Esophagus squamous epithelium (tissue), 5 donors: ENCODE results near the gene PPP2R5A. TPM values are rescaled to one million over a fixed set of nuclear protein-coding genes. Genes with fewer than 3 reads are reported as not detected.

Experiments used
- DNase-seq: peaks from one replicate; lab custom pipeline; 2025; lab: John Stamatoyannopoulos, UW
- H3K27ac ChIP-seq, 4 donors: fragments of 200-600 bp; sonication (generic); one replicate each; pipeline ENCODE4 v1.5.1; 2016 to 2019; ENCODE audit warnings: mild to moderate bottlenecking in 1 of 4
- H3K27me3 ChIP-seq, 4 donors: fragments of 200-600 bp; sonication (generic); 1 replicate in 3 of 4; 2 replicates in 1 of 4; pipeline versions ENCODE4 v1.5.1 to v1.6.0; 2017 to 2021; ENCODE audit warnings: antibody characterized with exemption in 1 of 4
- H3K36me3 ChIP-seq, 3 donors: fragments of 200-600 bp; sonication (generic); one replicate each; pipeline ENCODE4 v1.5.1; 2016 to 2019
- H3K4me1 ChIP-seq, 3 donors: fragments of 200-600 bp; sonication (generic); one replicate each; pipeline ENCODE4 v1.5.1; 2017 to 2019
- H3K4me3 ChIP-seq, 4 donors: fragments of 200-600 bp; sonication (generic); 1 replicate in 3 of 4; 2 replicates in 1 of 4; pipeline ENCODE4 v1.5.1; 2016 to 2019; ENCODE audit warnings: mild to moderate bottlenecking in 2 of 4, moderate library complexity in 1 of 4
- H3K9me3 ChIP-seq, 3 donors: fragments of 200-600 bp; sonication (generic); one replicate each; pipeline ENCODE4 v1.5.1; 2016 to 2019
- POLR2A ChIP-seq, 4 donors: fragments of 450-650 bp; IDR thresholded peaks; one replicate each; pipeline ENCODE4 v1.6.1; 2017; ENCODE audit warnings: antibody characterized with exemption in 4 of 4, mild to moderate bottlenecking in 4 of 4, moderate library complexity in 3 of 4
- WGBS, 2 donors: methylation state at CpG; one replicate each; pipeline ENCODE4 v1.1.5; 2018; 5-methylcytosine and 5-hydroxymethylcytosine counted together
- intact Hi-C: fragments of 100-400 bp; cut with DNase I; formaldehyde crosslinking; loops from one replicate; pipeline ENCODE4 v1.15.0; 2022
- total RNA-seq, 4 donors: library from RNA; depleted of rRNA; stranded (reverse); fragments of >200 nt; gene quantifications; one replicate each; pipeline ENCODE4 v1.1.0, GENCODE V29; 2016
- TF ChIP-seq, protein P1 (sequence below), 6 experiments: fragments of 450-650 bp in 4 of 6; fragments of 200-600 bp in 2 of 6; sonication (generic) in 2 of 6; IDR thresholded peaks; one replicate each; pipeline ENCODE4 v1.5.1; 2016 to 2019; ENCODE audit warnings: antibody characterized with exemption in 6 of 6, mild to moderate bottlenecking in 4 of 6, moderate library complexity in 4 of 6
- donor health status: DM: yes; HTN: yes; CAD: no.

Gene PPP2R5A
- total RNA-seq, 4 donors from 2014 or later = 57.5 to 78.8 (median 63.7) TPM

GRCh38 chr1:212289262-212290077 lies 4.3 kb downstream of the PPP2R5A start:
- peaks cover 22 to 77% (median 37%) of the 10 kb centered on the region in 3 donors for H3K4me1 ChIP-seq
- no peaks in the 10 kb centered on the region for H3K36me3 ChIP-seq
- intact Hi-C loops = loop anchor here (5.0 kb wide), 1 partner anchor 217 kb away; no protein-coding TSS in a partner anchor
- TF ChIP-seq, protein P1, sequence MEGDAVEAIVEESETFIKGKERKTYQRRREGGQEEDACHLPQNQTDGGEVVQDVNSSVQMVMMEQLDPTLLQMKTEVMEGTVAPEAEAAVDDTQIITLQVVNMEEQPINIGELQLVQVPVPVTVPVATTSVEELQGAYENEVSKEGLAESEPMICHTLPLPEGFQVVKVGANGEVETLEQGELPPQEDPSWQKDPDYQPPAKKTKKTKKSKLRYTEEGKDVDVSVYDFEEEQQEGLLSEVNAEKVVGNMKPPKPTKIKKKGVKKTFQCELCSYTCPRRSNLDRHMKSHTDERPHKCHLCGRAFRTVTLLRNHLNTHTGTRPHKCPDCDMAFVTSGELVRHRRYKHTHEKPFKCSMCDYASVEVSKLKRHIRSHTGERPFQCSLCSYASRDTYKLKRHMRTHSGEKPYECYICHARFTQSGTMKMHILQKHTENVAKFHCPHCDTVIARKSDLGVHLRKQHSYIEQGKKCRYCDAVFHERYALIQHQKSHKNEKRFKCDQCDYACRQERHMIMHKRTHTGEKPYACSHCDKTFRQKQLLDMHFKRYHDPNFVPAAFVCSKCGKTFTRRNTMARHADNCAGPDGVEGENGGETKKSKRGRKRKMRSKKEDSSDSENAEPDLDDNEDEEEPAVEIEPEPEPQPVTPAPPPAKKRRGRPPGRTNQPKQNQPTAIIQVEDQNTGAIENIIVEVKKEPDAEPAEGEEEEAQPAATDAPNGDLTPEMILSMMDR (IDR thresholded peaks at IDR 0.05) = no peak
- TF ChIP-seq POLR2A (IDR thresholded peaks at IDR 0.05) = no peak
- DNase-seq = no peak
- no peaks in the 10 kb centered on the region for H3K9me3 ChIP-seq
- H3K4me3 ChIP-seq = peak overlapping the region in 2 of 4 donors; percentile 81 to 91
- peak overlapping the region; percentile 17 to 99 (median 62) for H3K27ac ChIP-seq
- H3K27me3 ChIP-seq = no peaks in the 10 kb centered on the region
- WGBS, 2 donors = 49% methylated on average over 4 of the region's 4 CpGs

DNA sequence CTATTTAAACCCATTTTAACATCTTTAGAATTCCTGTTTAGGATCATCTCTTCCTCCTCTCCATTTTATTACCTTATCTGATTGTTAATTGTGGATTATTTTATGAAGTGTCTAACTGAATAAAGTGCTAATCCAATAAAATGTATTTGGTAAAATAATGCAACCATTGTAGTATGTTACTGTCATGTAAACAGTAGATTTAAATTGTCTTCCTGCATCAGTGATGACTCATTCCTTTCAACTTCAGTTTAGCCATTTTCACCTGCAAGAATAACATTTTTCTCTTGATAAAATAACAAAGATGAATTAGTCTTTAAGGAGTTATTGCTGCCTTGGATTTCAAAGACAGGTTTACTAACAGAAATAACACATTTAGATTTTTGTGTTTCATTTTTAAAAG lies 5.4 kb downstream of the PPP2R5A start:
- H3K9me3 ChIP-seq = no peaks in the 10 kb centered on the region
- no peaks in the 10 kb centered on the region for H3K36me3 ChIP-seq
- no peak for TF ChIP-seq POLR2A (IDR thresholded peaks at IDR 0.05)
- TF ChIP-seq, protein P1 (IDR thresholded peaks at IDR 0.05) = no peak
- H3K27ac ChIP-seq = peak overlapping the region in 2 of 4 donors; percentile 70 to 99
- intact Hi-C loops = loop anchor here (5.0 kb wide), 1 partner anchor 218 kb away; no protein-coding TSS in a partner anchor
- no peak overlapping the region for H3K4me3 ChIP-seq
- no peak for DNase-seq
- H3K4me1 ChIP-seq = peaks cover 22 to 86% (median 44%) of the 10 kb centered on the region in 3 donors
- no peaks in the 10 kb centered on the region for H3K27me3 ChIP-seq

- H3K36me3 ChIP-seq = no peaks in the 10 kb centered on the region
- H3K4me3 ChIP-seq = peak overlapping the region in 1 of 4 donors; percentile 3
- intact Hi-C loops = loop anchor here (5.0 kb wide), 1 partner anchor 219 kb away; no protein-coding TSS in a partner anchor
- H3K4me1 ChIP-seq = peaks cover 22 to 97% (median 44%) of the 10 kb centered on the region in 3 donors
- H3K27me3 ChIP-seq = no peaks in the 10 kb centered on the region
- no peaks in the 10 kb centered on the region for H3K9me3 ChIP-seq
- peak overlapping the region; percentile 51 to 99 (median 62) for H3K27ac ChIP-seq
- TF ChIP-seq POLR2A (IDR thresholded peaks at IDR 0.05) = no peak
- TF ChIP-seq, protein P1 (IDR thresholded peaks at IDR 0.05) = peak; percentile 57 to 77 (median 62)
- 26 to 31% methylated on average over 6 of the region's 6 CpGs for WGBS, 2 donors
- no peak for DNase-seq
These were observed 6.4 kb downstream of the PPP2R5A start for GRCh38 chr1:212291505-212292134.

- DNase-seq = no peak
- Histone ChIP-seq H3K4me1 (peaks cover 22 to 99% (median 47%) of the 10 kb centered on the region in 3 donors), H3K9me3 (no peaks in the 10 kb centered on the region), H3K27me3 (no peaks in the 10 kb centered on the region), H3K36me3 (no peaks in the 10 kb centered on the region), H3K27ac (peak overlapping the region in 3 of 4 donors; percentile 51 to 99 (median 70)), H3K4me3 (no peak overlapping the region)
- TF ChIP-seq, protein P1 (IDR thresholded peaks at IDR 0.05) = no peak
- no peak for TF ChIP-seq POLR2A (IDR thresholded peaks at IDR 0.05)
- 22% methylated on average over 4 of the region's 4 CpGs for WGBS, 2 donors
- intact Hi-C loops = loop anchor here (5.0 kb wide), 1 partner anchor 220 kb away; no protein-coding TSS in a partner anchor
These were observed 7.3 kb downstream of the PPP2R5A start for GRCh38 chr1:212292250-212293105.
